AG04449 (cell line): ENCODE data around the gene GRIP2.

ENCODE experiments used
- CTCF ChIA-PET: fragments of 350-600 bp; formaldehyde crosslinking; extraction: SDS; loops from one replicate; lab custom pipeline; 2021; ENCODE audit warnings: antibody characterized with exemption; lab: Yijun Ruan, JAX
- POLR2A ChIA-PET: fragments of 400-600, 350-600 bp; formaldehyde crosslinking; extraction: SDS; loops from one replicate; lab custom pipeline; 2020; ENCODE audit warnings: antibody characterized with exemption, inconsistent platforms; lab: Yijun Ruan, JAX
- DNase-seq: peaks from one replicate; pipeline ENCODE4 v3.0.0-alpha.2; 2010; ENCODE audit warnings: low read depth, low spot score
- H3K4me3 ChIP-seq: 2 replicates; pipeline ENCODE4 v1.5.1; 2011; ENCODE audit warnings: low read depth, mild to moderate bottlenecking, control low read depth, low read length
- TF ChIP-seq, protein P1 (sequence below): IDR thresholded peaks from one replicate; pipeline ENCODE4 v1.5.1; 2011; ENCODE audit warnings: mild to moderate bottlenecking, moderate library complexity, low read length, control low read depth, inconsistent platforms; ENCODE audit not compliant: insufficient read depth; ENCODE audit errors: missing control alignments

The GRIP2 gene

DNA sequence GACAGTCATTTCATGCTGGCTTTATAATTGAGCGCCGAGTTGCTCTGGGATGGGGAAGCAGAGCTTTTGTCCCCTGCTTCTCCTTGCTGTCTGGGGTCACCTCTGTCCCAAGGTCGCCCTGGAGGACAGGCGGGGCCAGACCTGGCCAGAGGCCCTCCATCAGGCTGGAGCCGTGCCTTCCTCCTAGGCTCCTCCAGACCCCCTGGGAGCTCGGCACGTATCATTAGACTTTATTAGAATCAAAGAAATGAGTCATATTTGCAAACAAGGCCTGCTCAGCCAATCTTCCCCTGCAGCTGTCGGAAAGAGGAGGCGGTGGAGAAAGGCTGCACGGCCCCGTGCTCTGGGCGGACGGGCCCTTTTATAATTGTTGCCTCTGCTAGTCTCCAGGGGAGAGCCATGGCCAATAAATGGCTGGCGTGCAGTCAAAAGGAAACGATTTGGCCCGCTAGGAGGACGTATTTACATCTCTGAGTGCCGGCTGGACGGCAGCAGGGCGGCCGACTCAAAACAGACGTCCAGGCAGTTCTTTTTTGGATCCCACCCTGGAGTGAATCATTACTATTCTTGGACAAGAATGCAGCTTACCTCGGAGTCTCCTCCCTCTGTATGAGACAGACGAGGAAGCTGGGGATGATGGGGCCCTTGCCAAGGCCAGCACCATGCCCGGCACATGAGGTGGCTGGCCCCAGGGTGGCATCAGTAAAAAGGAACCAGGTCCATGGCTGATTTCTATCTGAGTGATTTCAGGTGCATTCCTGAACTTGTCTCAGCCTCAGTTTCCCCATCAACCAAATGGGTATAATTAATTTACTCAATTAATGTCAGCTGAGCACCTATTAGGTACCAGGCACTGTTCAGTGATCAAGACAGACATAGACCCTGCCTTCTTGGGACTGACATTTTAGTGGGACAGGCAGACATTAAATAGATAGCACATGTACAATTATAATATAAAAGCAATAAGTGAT, 87.1 kb downstream of the GRIP2 start:
- H3K4me3 ChIP-seq = peak overlapping the region; percentile 12; the same call in 1 of the 2 replicates
- DNase-seq = peak; percentile 88

DNA sequence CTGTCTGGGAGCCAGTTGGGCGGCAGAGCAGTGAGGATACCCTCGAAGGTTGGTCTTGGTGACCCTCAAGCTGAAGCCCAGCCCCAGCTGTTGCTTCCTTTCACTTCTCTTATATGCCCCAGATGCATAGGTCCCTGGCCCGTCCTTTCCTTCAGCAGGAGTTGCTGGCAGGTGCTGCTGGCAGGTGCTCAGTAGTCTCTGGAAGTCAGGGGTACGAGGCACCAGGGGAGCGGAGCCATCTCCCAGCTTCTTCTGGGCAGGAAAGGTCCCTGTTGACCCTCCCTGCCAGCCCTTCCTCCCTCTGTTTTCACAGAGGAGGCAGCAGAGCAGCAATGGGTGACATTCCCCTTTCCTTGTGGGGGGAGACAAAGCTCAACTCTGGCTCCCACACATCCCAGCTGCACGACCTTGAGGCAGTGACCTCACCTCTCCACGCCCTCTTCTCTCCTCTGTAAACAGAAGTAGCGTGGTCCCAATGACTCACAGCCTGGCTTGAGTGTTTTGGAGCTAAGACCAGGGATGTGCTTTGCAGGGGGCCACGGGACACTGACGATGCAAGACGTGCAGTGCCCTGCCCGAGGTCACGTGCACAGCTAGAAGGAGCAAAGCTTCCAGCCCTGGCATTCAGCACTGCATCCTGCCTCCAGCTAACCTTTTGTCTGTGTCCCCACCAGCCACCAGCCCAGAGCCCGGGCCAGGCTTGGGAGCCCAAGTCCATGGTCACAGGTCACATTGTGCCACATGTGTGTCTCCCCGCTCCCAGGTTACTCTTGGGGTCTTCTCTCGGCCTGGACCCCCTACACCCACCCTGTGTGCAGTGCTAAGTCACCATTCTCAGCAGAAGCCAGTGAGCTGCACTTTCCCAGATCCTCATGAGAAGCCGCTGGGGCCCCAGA, 88.0 kb downstream of the GRIP2 start:
- peak; percentile 78 for DNase-seq
- ChIA-PET CTCF (interaction anchor here (0.9 to 14.7 kb wide), 8 partner anchors 9 to 555 kb away, joined by 3 to 303 read pairs (median 7); no protein-coding TSS in a partner anchor), POLR2A (interaction anchor here (0.8 to 2.2 kb wide), 8 partner anchors 11 to 274 kb away, joined by 3 to 11 read pairs (median 4); partner anchors contain the start of genes LSM3, SLC6A6 and XPC)
- H3K4me3 ChIP-seq = no peak overlapping the region; the same call in 1 of the 2 replicates
- TF ChIP-seq, protein P1, sequence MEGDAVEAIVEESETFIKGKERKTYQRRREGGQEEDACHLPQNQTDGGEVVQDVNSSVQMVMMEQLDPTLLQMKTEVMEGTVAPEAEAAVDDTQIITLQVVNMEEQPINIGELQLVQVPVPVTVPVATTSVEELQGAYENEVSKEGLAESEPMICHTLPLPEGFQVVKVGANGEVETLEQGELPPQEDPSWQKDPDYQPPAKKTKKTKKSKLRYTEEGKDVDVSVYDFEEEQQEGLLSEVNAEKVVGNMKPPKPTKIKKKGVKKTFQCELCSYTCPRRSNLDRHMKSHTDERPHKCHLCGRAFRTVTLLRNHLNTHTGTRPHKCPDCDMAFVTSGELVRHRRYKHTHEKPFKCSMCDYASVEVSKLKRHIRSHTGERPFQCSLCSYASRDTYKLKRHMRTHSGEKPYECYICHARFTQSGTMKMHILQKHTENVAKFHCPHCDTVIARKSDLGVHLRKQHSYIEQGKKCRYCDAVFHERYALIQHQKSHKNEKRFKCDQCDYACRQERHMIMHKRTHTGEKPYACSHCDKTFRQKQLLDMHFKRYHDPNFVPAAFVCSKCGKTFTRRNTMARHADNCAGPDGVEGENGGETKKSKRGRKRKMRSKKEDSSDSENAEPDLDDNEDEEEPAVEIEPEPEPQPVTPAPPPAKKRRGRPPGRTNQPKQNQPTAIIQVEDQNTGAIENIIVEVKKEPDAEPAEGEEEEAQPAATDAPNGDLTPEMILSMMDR = no peak

More for the DNA sequence above, 87.1 kb downstream of the GRIP2 start:
- TF ChIP-seq, protein P1 = no peak
- POLR2A ChIA-PET = interaction anchor here (0.6 to 2.2 kb wide), 11 partner anchors 9 to 274 kb away, joined by 3 to 11 read pairs (median 3); partner anchors contain the start of genes LSM3, SLC6A6 and XPC
- CTCF ChIA-PET = interaction anchor here (0.9 to 14.7 kb wide), 9 partner anchors 8 to 556 kb away, joined by 3 to 303 read pairs (median 5); no protein-coding TSS in a partner anchor

GRCh38 chr3:14450922-14451606, 89.1 kb downstream of the GRIP2 start:
- TF ChIP-seq, protein P1 = no peak
- POLR2A ChIA-PET = interaction anchor here (1.9 to 2.2 kb wide), 2 partner anchors 18 to 36 kb away, joined by 10 to 11 read pairs; no protein-coding TSS in a partner anchor
- CTCF ChIA-PET = interaction anchor here (1.6 to 14.7 kb wide), 4 partner anchors 10 to 248 kb away, joined by 3 to 303 read pairs (median 100); no protein-coding TSS in a partner anchor
- no peak overlapping the region for H3K4me3 ChIP-seq
- no peak for DNase-seq

- ChIA-PET CTCF (interaction anchor here (1.6 to 14.7 kb wide), 3 partner anchors 20 to 248 kb away, joined by 3 to 303 read pairs (median 188); no protein-coding TSS in a partner anchor), POLR2A (no interaction called here)
- TF ChIP-seq, protein P1 = no peak
- DNase-seq = no peak
- H3K4me3 ChIP-seq = no peak overlapping the region
These were observed 89.6 kb downstream of the GRIP2 start for GRCh38 chr3:14450506-14450905.

DNA sequence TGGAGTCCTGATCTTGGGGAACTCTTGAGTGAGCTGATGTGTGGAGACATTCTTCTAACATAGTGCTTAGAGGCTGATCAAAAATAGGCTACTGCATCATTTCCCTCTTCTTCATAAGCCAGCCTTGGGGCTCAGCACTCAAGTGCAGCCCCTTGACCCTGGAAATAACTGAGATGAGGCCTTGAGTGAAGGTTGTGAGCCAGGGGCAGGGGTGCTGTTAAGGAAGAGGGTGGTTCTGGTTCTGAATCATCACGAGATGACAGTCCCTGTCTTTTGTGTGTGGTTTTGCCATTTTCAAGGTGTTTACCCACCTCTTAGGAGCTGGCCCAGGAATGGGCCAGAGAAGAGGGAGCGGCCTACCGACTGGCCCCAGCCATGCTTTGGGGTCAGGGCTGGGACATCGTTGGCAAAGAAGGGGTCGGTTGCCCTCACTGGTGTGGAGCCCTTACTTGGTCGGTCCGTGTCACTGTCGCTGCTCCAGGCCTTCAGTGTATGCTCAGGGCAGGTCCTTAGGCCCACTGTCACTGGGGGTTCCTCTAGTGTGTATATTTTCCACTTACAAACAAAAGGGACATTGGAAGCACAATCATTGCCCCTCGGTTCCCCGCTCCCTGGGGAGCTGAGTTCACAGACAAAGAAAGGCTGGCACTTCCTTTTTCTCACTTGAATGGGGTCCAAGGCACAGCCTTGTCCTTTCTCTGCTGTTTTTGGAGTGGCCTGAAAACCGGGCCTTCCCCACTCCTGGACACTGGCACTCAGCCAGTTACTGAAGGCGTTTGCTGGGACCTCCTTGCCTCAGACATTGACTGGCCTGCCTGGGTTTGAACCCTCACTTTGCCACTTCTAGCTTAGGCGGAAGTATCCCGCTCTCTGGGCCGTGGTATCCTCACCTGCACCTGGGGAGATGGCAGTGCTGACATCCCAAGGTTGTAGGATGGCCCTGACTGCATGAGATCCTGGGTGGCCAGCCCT, 91.1 kb downstream of the GRIP2 start:
- TF ChIP-seq, protein P1 = no peak
- POLR2A ChIA-PET = no interaction called here
- no peak overlapping the region for H3K4me3 ChIP-seq
- CTCF ChIA-PET = interaction anchor here (0.9 to 1.3 kb wide), 5 partner anchors 10 to 246 kb away, joined by 3 to 5 read pairs (median 3); no protein-coding TSS in a partner anchor
- DNase-seq = no peak
